Ishikawa (cell line): ENCODE measurements around the gene NLGN1.
A peak's percentile ranks its signal among the peaks of the same experiment; 100 is the strongest.

Source experiments
- CEBPB ChIP-seq: IDR thresholded peaks from 2 replicates; pipeline ENCODE4 v1.6.1; 2012
- CREB1 ChIP-seq: IDR thresholded peaks from 2 replicates; pipeline ENCODE4 v1.6.1; 2012; ENCODE audit warnings: low read depth
- EGR1 ChIP-seq: IDR thresholded peaks from 2 replicates; pipeline ENCODE4 v1.6.1; 2012
- EP300 ChIP-seq: IDR thresholded peaks from 2 replicates; pipeline ENCODE4 v1.6.1; 2012; ENCODE audit warnings: borderline replicate concordance
- FOXM1 ChIP-seq: IDR thresholded peaks from 2 replicates; pipeline ENCODE4 v1.6.1; 2012; ENCODE audit warnings: low read depth, borderline replicate concordance
- MAX ChIP-seq: IDR thresholded peaks from 2 replicates; pipeline ENCODE4 v1.6.1; 2012
- NFIC ChIP-seq: IDR thresholded peaks from 2 replicates; pipeline ENCODE4 v1.6.1; 2012
- RAD21 ChIP-seq: IDR thresholded peaks from 2 replicates; pipeline ENCODE4 v1.6.1; 2012; ENCODE audit warnings: low read depth
- REST ChIP-seq: IDR thresholded peaks from 2 replicates; pipeline ENCODE4 v1.6.1; 2012; ENCODE audit warnings: low read depth, mild to moderate bottlenecking
- TAF1 ChIP-seq: IDR thresholded peaks from 2 replicates; pipeline ENCODE4 v1.6.1; 2012; ENCODE audit warnings: low read depth, mild to moderate bottlenecking
- TCF12 ChIP-seq: IDR thresholded peaks from 2 replicates; pipeline ENCODE4 v1.6.1; 2012; ENCODE audit warnings: low read depth
- TEAD4 ChIP-seq: IDR thresholded peaks from 2 replicates; pipeline ENCODE4 v1.6.1; 2012
- USF1 ChIP-seq: IDR thresholded peaks from 2 replicates; pipeline ENCODE4 v1.6.1; 2012
- YY1 ChIP-seq: IDR thresholded peaks from 2 replicates; pipeline ENCODE4 v1.6.1; 2012; ENCODE audit warnings: low read depth
- ZBTB7A ChIP-seq: IDR thresholded peaks from 2 replicates; pipeline ENCODE4 v1.6.1; 2012; ENCODE audit warnings: low read depth

The NLGN1 gene

DNA sequence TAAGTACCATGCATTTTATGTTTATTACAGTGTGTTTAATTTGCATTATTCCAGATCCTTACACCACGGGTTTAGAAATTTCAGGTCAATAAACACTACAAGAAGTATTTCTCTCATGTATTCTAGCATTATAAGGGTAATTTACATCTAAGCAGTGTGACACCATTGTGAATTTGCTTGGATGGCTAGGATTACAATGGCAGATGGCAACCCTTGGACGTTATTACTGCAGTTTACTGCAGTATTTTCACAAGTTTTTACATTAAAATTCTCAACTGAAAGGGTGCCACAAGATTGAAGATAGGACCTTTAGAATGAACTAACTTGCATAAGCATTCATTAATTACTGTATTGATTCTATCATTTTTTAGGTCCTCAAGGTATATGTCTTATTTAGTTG is 538.8 kb downstream of the NLGN1 start:
- TF ChIP-seq ZBTB7A, result no peak
- TF ChIP-seq REST, result no peak
- no peak for TF ChIP-seq FOXM1

- TF ChIP-seq MAX (peak; percentile 36; the same call in 1 of the 2 replicates), TCF12 (no peak), NFIC (no peak)
These were observed 540.6 kb downstream of the NLGN1 start for GRCh38 chr3:173938159-173938558.

- TF ChIP-seq TCF12 (no peak), EP300 (no peak), TAF1 (no peak), USF1 (no peak), FOXM1 (no peak), ZBTB7A (no peak), RAD21 (no peak), CEBPB (no peak), YY1 (no peak), NFIC (no peak), TEAD4 (no peak), EGR1 (no peak)
These were observed 541.1 kb downstream of the NLGN1 start for GRCh38 chr3:173938616-173939015.

- TF ChIP-seq YY1 (no peak), CEBPB (no peak), FOXM1 (no peak), EP300 (no peak), USF1 (no peak), REST (no peak), NFIC (no peak), TEAD4 (no peak), CREB1 (no peak), TAF1 (no peak), EGR1 (no peak), RAD21 (no peak), TCF12 (no peak), MAX (no peak), ZBTB7A (no peak)
These were observed 541.8 kb downstream of the NLGN1 start for GRCh38 chr3:173939331-173939730.

DNA sequence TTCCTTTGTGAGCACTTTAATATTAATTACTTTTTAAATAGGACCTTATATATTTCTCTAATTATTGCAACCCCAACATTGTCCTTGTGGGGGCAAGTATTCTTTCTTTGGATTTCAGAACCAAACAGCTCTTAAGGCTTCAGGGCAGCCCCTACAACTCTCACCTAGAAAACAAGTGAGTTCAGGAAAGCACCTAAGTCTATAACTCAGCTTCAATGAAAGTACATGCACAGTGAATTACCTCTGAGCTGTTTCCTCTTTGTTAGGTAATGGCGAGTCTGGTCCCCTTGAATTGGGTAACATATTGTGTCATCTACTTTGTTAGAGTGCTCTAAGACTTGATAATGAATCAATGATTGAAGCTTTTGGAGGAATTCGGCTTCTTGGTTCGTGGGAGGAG is 545.7 kb downstream of the NLGN1 start:
- no peak for TF ChIP-seq EGR1
- TF ChIP-seq TAF1, result no peak
- no peak for TF ChIP-seq CREB1
- no peak for TF ChIP-seq YY1
- no peak for TF ChIP-seq REST
- TF ChIP-seq RAD21, result no peak
- TF ChIP-seq USF1, result no peak
- TF ChIP-seq TCF12, result no peak
